ENCODE results near the gene ATP2A3. TPM values are rescaled to one million over a fixed set of nuclear protein-coding genes. Genes with fewer than 3 reads are reported as not detected.

Gene ATP2A3
- total RNA-seq, 1 donor from 2014 or later, result 541 TPM

DNA sequence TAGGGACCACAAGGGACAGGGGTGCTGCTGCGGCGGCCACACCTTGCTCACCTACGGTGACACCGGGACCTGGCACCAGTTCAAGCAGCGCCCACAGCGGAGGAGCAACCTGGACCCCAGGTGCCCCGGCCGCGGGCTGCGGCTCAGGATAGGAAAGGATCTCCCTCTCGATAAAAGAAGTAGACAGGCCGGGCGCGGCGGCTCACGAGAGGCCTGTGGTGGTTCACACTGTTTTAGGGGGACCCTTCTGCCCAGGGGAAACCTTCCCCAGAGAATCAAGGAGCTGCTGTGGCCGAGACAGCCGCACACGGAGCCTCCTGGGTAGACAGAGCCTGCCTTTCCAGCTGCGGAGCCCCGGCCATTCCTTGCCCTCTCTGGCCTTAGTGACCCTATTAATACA lies 17.9 kb upstream of the ATP2A3 start:
- Mint-ChIP-seq H3K27me3 (no peaks in the 10 kb centered on the region), H3K9me3 (no peaks in the 10 kb centered on the region), H3K4me1 (peaks cover 12% of the 10 kb centered on the region), H3K4me3 (no peak overlapping the region), H3K36me3 (ENCODE audit: low read depth) (no peaks in the 10 kb centered on the region), H3K27ac (no peak overlapping the region)
- TF ChIP-seq, protein P1, sequence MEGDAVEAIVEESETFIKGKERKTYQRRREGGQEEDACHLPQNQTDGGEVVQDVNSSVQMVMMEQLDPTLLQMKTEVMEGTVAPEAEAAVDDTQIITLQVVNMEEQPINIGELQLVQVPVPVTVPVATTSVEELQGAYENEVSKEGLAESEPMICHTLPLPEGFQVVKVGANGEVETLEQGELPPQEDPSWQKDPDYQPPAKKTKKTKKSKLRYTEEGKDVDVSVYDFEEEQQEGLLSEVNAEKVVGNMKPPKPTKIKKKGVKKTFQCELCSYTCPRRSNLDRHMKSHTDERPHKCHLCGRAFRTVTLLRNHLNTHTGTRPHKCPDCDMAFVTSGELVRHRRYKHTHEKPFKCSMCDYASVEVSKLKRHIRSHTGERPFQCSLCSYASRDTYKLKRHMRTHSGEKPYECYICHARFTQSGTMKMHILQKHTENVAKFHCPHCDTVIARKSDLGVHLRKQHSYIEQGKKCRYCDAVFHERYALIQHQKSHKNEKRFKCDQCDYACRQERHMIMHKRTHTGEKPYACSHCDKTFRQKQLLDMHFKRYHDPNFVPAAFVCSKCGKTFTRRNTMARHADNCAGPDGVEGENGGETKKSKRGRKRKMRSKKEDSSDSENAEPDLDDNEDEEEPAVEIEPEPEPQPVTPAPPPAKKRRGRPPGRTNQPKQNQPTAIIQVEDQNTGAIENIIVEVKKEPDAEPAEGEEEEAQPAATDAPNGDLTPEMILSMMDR (IDR thresholded peaks at IDR 0.05), result no peak
- ChIA-PET POLR2A (interaction anchor here (0.5 to 0.6 kb wide), 2 partner anchors 185 to 227 kb away, joined by 4 to 6 read pairs; no protein-coding TSS in a partner anchor), CTCF (no interaction called here)
- ATAC-seq (ENCODE audit: low read depth) (no peak), DNase-seq (no peak)
- intact Hi-C loops (cut with micrococcal nuclease), result no loop called here

GRCh38 chr17:3981455-3981854 lies 17.2 kb upstream of the ATP2A3 start:
- TF ChIP-seq, protein P1 (IDR thresholded peaks at IDR 0.05), result no peak
- H3K27ac Mint-ChIP-seq, result no peak overlapping the region
- ChIA-PET POLR2A (interaction anchor here (0.5 kb wide), 1 partner anchor 227 kb away, joined by 6 read pairs; no protein-coding TSS in a partner anchor), CTCF (no interaction called here)
- DNase-seq, result no peak
- H3K9me3 Mint-ChIP-seq, result no peaks in the 10 kb centered on the region
- intact Hi-C loops (cut with micrococcal nuclease), result no loop called here
- H3K4me3 Mint-ChIP-seq, result no peak overlapping the region
- peaks cover 9% of the 10 kb centered on the region for H3K4me1 Mint-ChIP-seq
- H3K36me3 Mint-ChIP-seq (ENCODE audit: low read depth), result no peaks in the 10 kb centered on the region
- no peak for ATAC-seq (ENCODE audit: low read depth)
- no peaks in the 10 kb centered on the region for H3K27me3 Mint-ChIP-seq

- no peak overlapping the region for H3K27ac Mint-ChIP-seq
- H3K4me3 Mint-ChIP-seq, result no peak overlapping the region
- ATAC-seq (ENCODE audit: low read depth) (no peak), DNase-seq (no peak)
- no peaks in the 10 kb centered on the region for H3K36me3 Mint-ChIP-seq (ENCODE audit: low read depth)
- H3K27me3 Mint-ChIP-seq, result no peaks in the 10 kb centered on the region
- H3K9me3 Mint-ChIP-seq, result no peaks in the 10 kb centered on the region
- ChIA-PET POLR2A (interaction anchor here (1.5 kb wide), 1 partner anchor 14 kb away, joined by 3 read pairs; no protein-coding TSS in a partner anchor), CTCF (no interaction called here)
- TF ChIP-seq, protein P1 (IDR thresholded peaks at IDR 0.05), result no peak
- peaks cover 7% of the 10 kb centered on the region for H3K4me1 Mint-ChIP-seq
- intact Hi-C loops (cut with micrococcal nuclease), result no loop called here
These were observed 16.3 kb upstream of the ATP2A3 start for GRCh38 chr17:3980381-3981014.

DNA sequence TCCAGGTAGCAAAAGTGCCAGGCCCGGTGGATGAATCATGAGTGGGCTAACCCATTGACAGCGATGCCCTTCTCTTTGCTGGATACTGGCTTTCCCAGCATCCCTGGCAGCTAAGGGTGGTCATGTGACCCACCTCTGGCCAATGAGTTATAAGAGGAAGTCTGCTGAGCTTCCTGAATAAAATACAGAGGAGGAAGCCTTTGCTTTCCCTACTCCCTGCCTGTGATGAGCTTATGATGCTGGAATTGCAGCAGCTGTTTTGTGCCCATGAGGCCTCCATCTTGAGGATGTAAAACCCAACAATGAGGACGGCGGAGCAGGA lies 15.0 kb upstream of the ATP2A3 start:
- DNase-seq, result no peak
- intact Hi-C loops (cut with micrococcal nuclease), result no loop called here
- TF ChIP-seq, protein P1 (IDR thresholded peaks at IDR 0.05), result no peak
- Mint-ChIP-seq H3K36me3 (ENCODE audit: low read depth) (no peaks in the 10 kb centered on the region), H3K4me1 (peaks cover 13% of the 10 kb centered on the region), H3K27ac (no peak overlapping the region), H3K27me3 (no peaks in the 10 kb centered on the region), H3K4me3 (no peak overlapping the region), H3K9me3 (no peaks in the 10 kb centered on the region)
- no peak for ATAC-seq (ENCODE audit: low read depth)
- ChIA-PET POLR2A (interaction anchor here (0.7 to 1.1 kb wide), 2 partner anchors 8 to 15 kb away, joined by 4 to 8 read pairs; no protein-coding TSS in a partner anchor), CTCF (interaction anchor here (0.5 to 0.9 kb wide), 2 partner anchors 11 to 252 kb away, joined by 3 read pairs; no protein-coding TSS in a partner anchor)

DNA sequence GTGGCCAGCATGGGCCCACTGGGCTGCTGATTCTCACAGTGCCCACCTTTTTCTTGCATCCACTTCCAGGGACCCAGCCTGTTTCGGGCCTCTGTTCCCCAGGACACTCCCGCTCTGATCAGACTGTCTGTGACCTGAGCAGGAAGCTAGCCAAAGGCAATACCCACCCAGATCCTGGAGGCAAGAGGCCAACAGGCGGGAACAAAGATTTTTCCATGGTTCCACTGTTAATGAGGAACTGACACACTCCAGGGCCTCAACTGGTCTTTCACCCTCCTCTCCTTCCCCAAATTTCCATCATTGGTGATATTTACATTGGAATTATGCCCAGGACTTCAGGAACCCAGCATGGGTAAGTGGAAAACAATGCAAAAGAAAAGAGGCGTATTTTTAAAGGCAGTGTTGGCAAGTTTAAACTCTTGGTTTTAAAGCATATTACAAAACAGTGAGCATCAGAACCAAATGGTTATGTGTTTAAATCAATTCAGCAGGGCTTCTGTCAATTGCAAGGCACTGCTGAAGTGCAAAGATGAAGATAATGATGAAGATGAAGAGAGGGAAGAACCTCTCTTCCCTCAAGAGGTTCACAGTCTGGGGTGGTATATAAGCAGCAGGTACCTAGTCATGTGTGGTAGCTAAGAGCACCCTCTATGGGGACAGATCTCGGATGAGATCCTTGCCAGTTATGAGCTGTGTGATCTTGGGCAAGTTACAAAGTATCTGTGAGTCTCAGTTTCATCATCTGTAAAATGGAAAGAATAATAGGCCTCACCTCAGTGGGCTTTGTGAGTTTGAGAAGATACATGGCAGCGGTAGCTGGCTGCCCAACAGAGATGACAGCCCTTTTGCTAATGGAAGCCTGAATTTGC lies 14.4 kb upstream of the ATP2A3 start:
- TF ChIP-seq, protein P1 (IDR thresholded peaks at IDR 0.05), result no peak
- H3K4me1 Mint-ChIP-seq, result peaks cover 18% of the 10 kb centered on the region
- H3K9me3 Mint-ChIP-seq, result no peaks in the 10 kb centered on the region
- no peak overlapping the region for H3K27ac Mint-ChIP-seq
- ChIA-PET POLR2A (interaction anchor here (1.1 kb wide), 1 partner anchor 16 kb away, joined by 4 read pairs; no protein-coding TSS in a partner anchor), CTCF (interaction anchor here (0.9 kb wide), 1 partner anchor 10 kb away, joined by 3 read pairs; no protein-coding TSS in a partner anchor)
- ATAC-seq (ENCODE audit: low read depth) (no peak), DNase-seq (no peak)
- no peak overlapping the region for H3K4me3 Mint-ChIP-seq
- intact Hi-C loops (cut with micrococcal nuclease), result no loop called here
- no peaks in the 10 kb centered on the region for H3K27me3 Mint-ChIP-seq
- H3K36me3 Mint-ChIP-seq (ENCODE audit: low read depth), result no peaks in the 10 kb centered on the region
